ENCODE results near the gene ADAD2. TPM values are rescaled to one million over a fixed set of nuclear protein-coding genes. Genes with fewer than 3 reads are reported as not detected.
"Not testable (repeated sequence)": the region's sequence is repeated elsewhere in the genome, so short reads cannot be mapped to it uniquely, and the experiment has no call there.

ADAD2 gene
- total RNA-seq, 1 donor = not detected

GRCh38 chr16:84214451-84215066 lies 23.6 kb downstream of the ADAD2 start:
- TF ChIP-seq, protein P1, sequence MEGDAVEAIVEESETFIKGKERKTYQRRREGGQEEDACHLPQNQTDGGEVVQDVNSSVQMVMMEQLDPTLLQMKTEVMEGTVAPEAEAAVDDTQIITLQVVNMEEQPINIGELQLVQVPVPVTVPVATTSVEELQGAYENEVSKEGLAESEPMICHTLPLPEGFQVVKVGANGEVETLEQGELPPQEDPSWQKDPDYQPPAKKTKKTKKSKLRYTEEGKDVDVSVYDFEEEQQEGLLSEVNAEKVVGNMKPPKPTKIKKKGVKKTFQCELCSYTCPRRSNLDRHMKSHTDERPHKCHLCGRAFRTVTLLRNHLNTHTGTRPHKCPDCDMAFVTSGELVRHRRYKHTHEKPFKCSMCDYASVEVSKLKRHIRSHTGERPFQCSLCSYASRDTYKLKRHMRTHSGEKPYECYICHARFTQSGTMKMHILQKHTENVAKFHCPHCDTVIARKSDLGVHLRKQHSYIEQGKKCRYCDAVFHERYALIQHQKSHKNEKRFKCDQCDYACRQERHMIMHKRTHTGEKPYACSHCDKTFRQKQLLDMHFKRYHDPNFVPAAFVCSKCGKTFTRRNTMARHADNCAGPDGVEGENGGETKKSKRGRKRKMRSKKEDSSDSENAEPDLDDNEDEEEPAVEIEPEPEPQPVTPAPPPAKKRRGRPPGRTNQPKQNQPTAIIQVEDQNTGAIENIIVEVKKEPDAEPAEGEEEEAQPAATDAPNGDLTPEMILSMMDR (IDR thresholded peaks at IDR 0.05; ENCODE audit: insufficient read depth, low read depth, low read length) = no peak
- H3K4me3 ChIP-seq (ENCODE audit: low read depth, low read length) = no peak overlapping the region
- no peak for DNase-seq (ENCODE audit: low read depth)

GRCh38 chr16:84215531-84215930 lies 24.6 kb downstream of the ADAD2 start:
- TF ChIP-seq, protein P1 (IDR thresholded peaks at IDR 0.05; ENCODE audit: insufficient read depth, low read depth, low read length) = no peak
- no peak for DNase-seq (ENCODE audit: low read depth)

GRCh38 chr16:84216144-84216543 lies 25.2 kb downstream of the ADAD2 start:
- not testable (repeated sequence) for DNase-seq (ENCODE audit: low read depth); H3K4me3 ChIP-seq (ENCODE audit: low read depth, low read length)

More at GRCh38 chr16:84215531-84215930, 24.6 kb downstream of the ADAD2 start:
- H3K4me3 ChIP-seq (ENCODE audit: low read depth, low read length) = no peak overlapping the region

- no peak for DNase-seq (ENCODE audit: low read depth)
- no peak overlapping the region for H3K4me3 ChIP-seq (ENCODE audit: low read depth, low read length)
- TF ChIP-seq, protein P1 (IDR thresholded peaks at IDR 0.05; ENCODE audit: insufficient read depth, low read depth, low read length) = no peak
Observed at GRCh38 chr16:84218176-84218823, 27.3 kb downstream of the ADAD2 start.

DNA sequence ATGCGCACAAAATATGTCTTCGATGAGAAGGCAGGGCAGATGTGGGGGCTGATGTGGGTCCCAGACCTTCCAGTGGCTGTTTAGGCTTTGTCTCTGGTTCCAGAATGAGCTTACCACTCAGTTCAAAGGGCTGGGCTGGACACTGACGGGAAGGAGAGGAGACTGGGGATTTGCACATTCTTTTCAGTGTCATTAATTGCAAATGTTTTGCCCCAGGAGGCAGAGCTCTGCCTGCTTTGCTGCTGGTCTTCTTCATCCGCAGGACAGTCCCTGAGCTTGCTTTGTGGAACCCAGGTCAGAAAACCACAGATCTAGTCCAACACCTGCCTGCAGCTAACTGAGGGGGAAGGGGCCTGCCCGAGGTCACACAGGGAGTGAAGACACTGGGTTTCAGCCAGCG lies 28.0 kb downstream of the ADAD2 start:
- TF ChIP-seq, protein P1 (IDR thresholded peaks at IDR 0.05; ENCODE audit: insufficient read depth, low read depth, low read length) = no peak
- no peak for DNase-seq (ENCODE audit: low read depth)
- no peak overlapping the region for H3K4me3 ChIP-seq (ENCODE audit: low read depth, low read length)

- DNase-seq (ENCODE audit: low read depth) = peak; percentile 0
- H3K4me3 ChIP-seq (ENCODE audit: low read depth, low read length) = no peak overlapping the region
- TF ChIP-seq, protein P1 (IDR thresholded peaks at IDR 0.05; ENCODE audit: insufficient read depth, low read depth, low read length) = no peak
Observed at GRCh38 chr16:84220851-84221250, 29.9 kb downstream of the ADAD2 start.

DNA sequence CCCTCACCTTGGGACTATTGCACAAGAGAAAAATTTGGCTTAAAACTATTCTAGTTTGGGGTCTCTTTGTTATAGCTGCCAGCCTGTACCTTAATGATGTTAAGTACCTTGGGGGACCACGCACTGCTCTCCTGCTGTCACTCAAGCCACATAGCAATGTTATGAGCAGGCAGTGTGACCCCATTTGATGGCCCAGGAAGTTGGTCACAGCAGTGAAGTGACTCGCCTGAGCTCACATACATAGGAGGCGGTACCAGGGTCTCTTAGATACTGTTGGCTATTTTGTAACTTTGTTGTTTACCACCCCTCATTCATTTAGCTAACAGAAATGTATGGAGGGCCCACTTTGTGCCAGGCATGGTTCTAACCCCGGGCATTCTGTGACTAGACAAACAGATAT lies 32.5 kb downstream of the ADAD2 start:
- no peak for DNase-seq (ENCODE audit: low read depth)
- TF ChIP-seq, protein P1 (IDR thresholded peaks at IDR 0.05; ENCODE audit: insufficient read depth, low read depth, low read length) = no peak
- no peak overlapping the region for H3K4me3 ChIP-seq (ENCODE audit: low read depth, low read length)
